Gastrocnemius medialis (tissue), 4 donors: ENCODE data around the gene MIF. TPM values are rescaled to one million over a fixed set of nuclear protein-coding genes. Genes with fewer than 3 reads are reported as not detected.
"Not testable (repeated sequence)": the region's sequence is repeated elsewhere in the genome, so short reads cannot be mapped to it uniquely, and the experiment has no call there.

Experiments used
- ATAC-seq, 2 donors: fragments of 150-250 bp; one replicate each; pipeline ENCODE4 v1.9.1; 2016
- DNase-seq, 2 donors: peaks; one replicate each; pipeline ENCODE4 v3.0.0-alpha.2; 2019
- H3K27ac ChIP-seq, 4 donors: fragments of 200-600 bp; sonication (generic); 1 replicate in 1 of 4; 2 replicates in 3 of 4; pipeline ENCODE4 v1.5.1; 2016 to 2018; ENCODE audit warnings: mild to moderate bottlenecking in 2 of 4, moderate library complexity in 1 of 4
- H3K27me3 ChIP-seq, 3 donors: fragments of 200-600 bp; sonication (generic) in 2 of 3; 1 replicate in 1 of 3; 2 replicates in 2 of 3; pipeline versions ENCODE4 v1.5.1 to v1.6.0; 2016 to 2019; ENCODE audit warnings: mild to moderate bottlenecking in 1 of 3, moderate library complexity in 1 of 3
- H3K36me3 ChIP-seq, 2 donors: fragments of 200-600 bp; sonication (generic) in 1 of 2; one replicate each; pipeline ENCODE4 v1.5.1; 2017 to 2018
- H3K4me1 ChIP-seq, 2 donors: fragments of 200-600 bp; sonication (generic) in 1 of 2; one replicate each; pipeline ENCODE4 v1.5.1; 2016 to 2017; ENCODE audit warnings: mild to moderate bottlenecking in 2 of 2
- H3K4me3 ChIP-seq, 4 donors: fragments of 200-600 bp; sonication (generic) in 3 of 4; 1 replicate in 1 of 4; 2 replicates in 3 of 4; pipeline ENCODE4 v1.5.1; 2016 to 2019; ENCODE audit warnings: mild to moderate bottlenecking in 2 of 4
- H3K9me3 ChIP-seq, 3 donors: fragments of 200-600 bp; sonication (generic) in 2 of 3; 1 replicate in 1 of 3; 2 replicates in 2 of 3; pipeline ENCODE4 v1.5.1; 2016 to 2019
- CTCF ChIP-seq, 5 experiments: fragments of 450-650 bp in 3 of 5; fragments of 200-600 bp in 2 of 5; sonication (generic) in 2 of 5; IDR thresholded peaks in 4 of 5; conservative IDR thresholded peaks in 1 of 5; 1 replicate in 4 of 5; 2 replicates in 1 of 5; pipeline ENCODE4 v1.5.1; 2016 to 2019; ENCODE audit warnings: antibody characterized with exemption in 5 of 5, mild to moderate bottlenecking in 3 of 5, moderate library complexity in 3 of 5
- POLR2A ChIP-seq, 2 donors: fragments of 450-650 bp; IDR thresholded peaks; one replicate each; pipeline ENCODE4 v1.6.1; 2017; ENCODE audit warnings: antibody characterized with exemption in 2 of 2, mild to moderate bottlenecking in 2 of 2, moderate library complexity in 2 of 2
- in situ Hi-C, 4 donors: fragments of 200-750 bp; cut with MboI; loops; one replicate each; pipeline versions ENCODE4 v1.15.0 to v1.8.0; 2017; ENCODE audit warnings: low sequenced_read_pairs in 4 of 4
- intact Hi-C: fragments of 100-400 bp; cut with DNase I; formaldehyde crosslinking; loops from one replicate; pipeline ENCODE4 v1.15.1; 2023; ENCODE audit warnings: low total_unique reads
- total RNA-seq, 4 donors: library from RNA; depleted of rRNA; stranded (reverse); fragments of >200 nt; gene quantifications; one replicate each; pipeline versions ENCODE4 v1.1.0 to v1.2.3, GENCODE V29; 2016

Gene MIF
- total RNA-seq, 4 donors from 2014 or later: 78.1 to 145 (median 129) TPM

GRCh38 chr22:23926561-23926960 lies 32.4 kb downstream of the MIF start:
- Histone ChIP-seq H3K36me3 (peaks cover 0 to 11% of the 10 kb centered on the region in 2 donors), H3K27me3 (no peaks in the 10 kb centered on the region), H3K9me3 (no peaks in the 10 kb centered on the region), H3K4me1 (no peaks in the 10 kb centered on the region), H3K27ac (no peak overlapping the region), H3K4me3 (no peak overlapping the region)
- TF ChIP-seq CTCF (IDR thresholded peaks at IDR 0.05 in 4 of 5, conservative IDR thresholded peaks at IDR 0.05 in 1 of 5) (no peak), POLR2A (IDR thresholded peaks at IDR 0.05) (no peak)
- in situ Hi-C loops (loop anchor here in 1 of 4 donors (10.0 kb wide), 1 partner anchor 48 kb away; the partner anchor contains the start of gene DDT), intact Hi-C loops (no loop called here)
- ATAC-seq: no peak
- no peak for DNase-seq

GRCh38 chr22:23938328-23939016 lies 44.3 kb downstream of the MIF start:
- TF ChIP-seq POLR2A (IDR thresholded peaks at IDR 0.05): no peak
- TF ChIP-seq CTCF (IDR thresholded peaks at IDR 0.05 in 4 of 5, conservative IDR thresholded peaks at IDR 0.05 in 1 of 5): no peak
- ATAC-seq: no peak
- in situ Hi-C loops: loop anchor here in 1 of 4 donors (5.0 kb wide), 1 partner anchor 69 kb away; the partner anchor contains the start of gene GSTT4
- Histone ChIP-seq H3K9me3 (no peaks in the 10 kb centered on the region), H3K4me3 (no peak overlapping the region), H3K36me3 (no peaks in the 10 kb centered on the region), H3K4me1 (no peaks in the 10 kb centered on the region), H3K27me3 (no peaks in the 10 kb centered on the region), H3K27ac (no peak overlapping the region)
- no peak for DNase-seq
- intact Hi-C loops: loop anchor here (5.0 kb wide), 1 partner anchor 69 kb away; the partner anchor contains the start of gene GSTT4

- no peaks in the 10 kb centered on the region for H3K4me1 ChIP-seq
- DNase-seq: no peak
- in situ Hi-C loops: loop anchor here in 1 of 4 donors (5.0 kb wide), 1 partner anchor 68 kb away; the partner anchor contains the start of gene GSTT4
- no peaks in the 10 kb centered on the region for H3K9me3 ChIP-seq
- intact Hi-C loops: loop anchor here (5.0 kb wide), 1 partner anchor 68 kb away; the partner anchor contains the start of gene GSTT4
- H3K27me3 ChIP-seq: no peaks in the 10 kb centered on the region
- ATAC-seq: no peak
- no peaks in the 10 kb centered on the region for H3K36me3 ChIP-seq
- no peak overlapping the region for H3K4me3 ChIP-seq
- no peak overlapping the region for H3K27ac ChIP-seq
- TF ChIP-seq CTCF (IDR thresholded peaks at IDR 0.05 in 4 of 5, conservative IDR thresholded peaks at IDR 0.05 in 1 of 5): no peak
- no peak for TF ChIP-seq POLR2A (IDR thresholded peaks at IDR 0.05)
Observed at GRCh38 chr22:23939017-23939357, 44.8 kb downstream of the MIF start.

- H3K27me3 ChIP-seq, H3K36me3 ChIP-seq, H3K27ac ChIP-seq, DNase-seq, H3K4me3 ChIP-seq, H3K9me3 ChIP-seq, H3K4me1 ChIP-seq, ATAC-seq, intact Hi-C loops, in situ Hi-C loops: not testable (repeated sequence)
Observed at GRCh38 chr22:23940166-23940565, 46.0 kb downstream of the MIF start.

Other genes with a start within 250 kb of the MIF start
- 1 to 10 TPM in 1 of 4 donors, under 1 TPM in 1, not detected in 2; 0.09 to 1.9 TPM for gene RGL4, start 203.4 kb upstream of the MIF start, total RNA-seq
- gene ZNF70, start 143.3 kb upstream of the MIF start, total RNA-seq: 1 to 10 TPM; 3.1 to 6.3 (median 4.2) TPM
- gene VPREB3, start 140.0 kb upstream of the MIF start, total RNA-seq: 1 to 10 TPM in 1 of 4 donors, not detected in 3; 1.1 TPM
- not detected for gene C22orf15, start 131.4 kb upstream of the MIF start, total RNA-seq
- 100 to 1,000 TPM; 157 to 290 (median 181) TPM for gene CHCHD10, start 126.4 kb upstream of the MIF start, total RNA-seq
- 1 to 10 TPM in 2 of 4 donors, under 1 TPM in 1, not detected in 1; 0.91 to 3.6 (median 1.4) TPM for gene MMP11, start 121.5 kb upstream of the MIF start, total RNA-seq
- 10 to 100 TPM; 37.8 to 65.6 (median 55.2) TPM for gene SMARCB1, start 107.4 kb upstream of the MIF start, total RNA-seq
- gene DERL3, start 55.4 kb upstream of the MIF start, total RNA-seq: 1 to 10 TPM in 3 of 4 donors, under 1 TPM in 1; 0.72 to 1.5 (median 1.3) TPM
- gene SLC2A11, start 36.5 kb upstream of the MIF start, total RNA-seq: 10 to 100 TPM in 1 of 4 donors, 1 to 10 TPM in 3; 2.4 to 19.0 (median 6.2) TPM
- gene GSTT2B, start 66.8 kb downstream of the MIF start, total RNA-seq: 1 to 10 TPM; 1.4 to 7.2 (median 5.1) TPM
- 1 to 10 TPM in 1 of 4 donors, under 1 TPM in 1, not detected in 2; 0.88 to 1.1 TPM for gene DDTL, start 72.5 kb downstream of the MIF start, total RNA-seq
- 100 to 1,000 TPM in 3 of 4 donors, 10 to 100 TPM in 1; 98.1 to 134 (median 107) TPM for gene DDT, start 80.1 kb downstream of the MIF start, total RNA-seq
- gene GSTT2, start 85.8 kb downstream of the MIF start, total RNA-seq: 1 to 10 TPM in 1 of 4 donors, not detected in 3; 1.6 TPM
- not detected for gene GSTT4, start 111.1 kb downstream of the MIF start, total RNA-seq
- 10 to 100 TPM; 18.8 to 31.5 (median 22.4) TPM for gene CABIN1, start 116.9 kb downstream of the MIF start, total RNA-seq